Measurements from ENCODE around the gene PREB.

The PREB gene

DNA sequence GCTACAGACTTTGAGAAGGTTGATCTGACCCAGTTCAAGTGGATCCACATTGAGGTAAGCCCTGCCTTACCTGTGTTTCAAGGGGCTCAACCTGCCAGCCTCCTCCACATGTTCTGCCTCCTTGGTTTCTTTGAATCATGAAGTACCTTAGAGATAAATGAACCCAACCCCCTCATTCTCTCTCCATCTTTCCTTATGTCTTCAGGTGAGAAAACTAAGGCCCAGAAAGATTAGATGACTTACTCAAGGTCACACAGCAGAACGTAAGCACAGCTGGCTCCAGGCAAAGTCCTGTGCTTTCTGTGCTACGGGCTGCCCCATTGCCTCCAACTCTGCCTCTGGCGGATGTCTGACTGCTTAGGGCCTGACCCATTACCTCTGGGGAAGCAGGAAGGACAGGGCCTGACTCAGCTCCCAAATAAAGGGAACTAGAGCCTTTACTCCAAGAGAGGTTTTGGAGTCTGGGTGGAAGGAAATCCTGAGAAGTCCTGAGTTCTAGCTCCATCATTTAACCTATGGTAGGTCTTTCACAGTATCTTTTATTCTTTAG, 37.6 kb downstream of the PREB start:
- TF ChIP-seq, protein P1, sequence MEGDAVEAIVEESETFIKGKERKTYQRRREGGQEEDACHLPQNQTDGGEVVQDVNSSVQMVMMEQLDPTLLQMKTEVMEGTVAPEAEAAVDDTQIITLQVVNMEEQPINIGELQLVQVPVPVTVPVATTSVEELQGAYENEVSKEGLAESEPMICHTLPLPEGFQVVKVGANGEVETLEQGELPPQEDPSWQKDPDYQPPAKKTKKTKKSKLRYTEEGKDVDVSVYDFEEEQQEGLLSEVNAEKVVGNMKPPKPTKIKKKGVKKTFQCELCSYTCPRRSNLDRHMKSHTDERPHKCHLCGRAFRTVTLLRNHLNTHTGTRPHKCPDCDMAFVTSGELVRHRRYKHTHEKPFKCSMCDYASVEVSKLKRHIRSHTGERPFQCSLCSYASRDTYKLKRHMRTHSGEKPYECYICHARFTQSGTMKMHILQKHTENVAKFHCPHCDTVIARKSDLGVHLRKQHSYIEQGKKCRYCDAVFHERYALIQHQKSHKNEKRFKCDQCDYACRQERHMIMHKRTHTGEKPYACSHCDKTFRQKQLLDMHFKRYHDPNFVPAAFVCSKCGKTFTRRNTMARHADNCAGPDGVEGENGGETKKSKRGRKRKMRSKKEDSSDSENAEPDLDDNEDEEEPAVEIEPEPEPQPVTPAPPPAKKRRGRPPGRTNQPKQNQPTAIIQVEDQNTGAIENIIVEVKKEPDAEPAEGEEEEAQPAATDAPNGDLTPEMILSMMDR (IDR thresholded peaks at IDR 0.05): no peak
- no peak for TF ChIP-seq ZFX (IDR thresholded peaks at IDR 0.05; ENCODE audit: borderline replicate concordance)
- H3K27ac ChIP-seq: no peak overlapping the region

DNA sequence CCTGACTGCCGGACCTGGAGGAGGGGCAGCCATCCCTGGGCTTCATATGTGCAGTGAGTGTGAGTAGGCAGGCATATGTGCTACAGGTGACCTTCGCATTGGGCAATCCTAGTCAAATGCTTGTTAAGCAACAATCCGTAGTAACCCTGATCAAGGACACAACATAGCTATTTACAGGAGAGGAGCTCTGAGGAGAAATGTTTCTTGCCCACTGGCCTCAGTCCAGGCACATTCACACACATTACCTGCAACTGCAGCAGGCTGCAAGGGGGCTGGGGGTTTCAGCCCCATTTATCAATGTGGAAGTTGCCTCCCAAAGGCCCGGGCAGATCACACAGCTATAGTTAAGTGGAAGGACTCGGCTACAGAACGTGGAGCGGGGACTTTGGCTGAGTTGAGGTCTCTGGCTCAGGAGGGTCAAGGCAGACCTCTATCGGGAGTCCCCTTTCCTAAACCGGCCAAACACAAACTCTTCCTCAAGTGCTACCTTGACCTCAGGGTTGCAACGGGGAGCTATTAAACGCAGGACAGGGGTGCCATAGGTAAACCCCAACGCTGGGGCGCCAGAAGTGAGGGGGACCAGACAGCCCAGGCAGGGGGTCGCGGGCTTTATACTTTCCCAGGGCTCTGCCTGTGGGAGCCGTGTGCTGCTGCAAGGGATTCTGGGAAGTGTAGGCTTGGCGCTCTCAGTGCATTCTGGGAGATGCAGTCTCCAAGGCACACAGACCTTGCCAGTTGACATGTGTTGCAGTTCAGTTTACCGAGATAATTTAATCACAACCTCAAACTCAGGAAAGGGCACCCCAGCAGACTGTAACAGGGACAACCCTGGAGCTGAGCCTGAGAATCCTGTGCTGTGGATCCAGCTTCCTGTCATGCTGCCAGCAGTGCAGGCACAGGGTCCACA, 38.4 kb downstream of the PREB start:
- no peak for TF ChIP-seq ZFX (IDR thresholded peaks at IDR 0.05; ENCODE audit: borderline replicate concordance)
- TF ChIP-seq, protein P1 (IDR thresholded peaks at IDR 0.05): no peak
- H3K27ac ChIP-seq: no peak overlapping the region

DNA sequence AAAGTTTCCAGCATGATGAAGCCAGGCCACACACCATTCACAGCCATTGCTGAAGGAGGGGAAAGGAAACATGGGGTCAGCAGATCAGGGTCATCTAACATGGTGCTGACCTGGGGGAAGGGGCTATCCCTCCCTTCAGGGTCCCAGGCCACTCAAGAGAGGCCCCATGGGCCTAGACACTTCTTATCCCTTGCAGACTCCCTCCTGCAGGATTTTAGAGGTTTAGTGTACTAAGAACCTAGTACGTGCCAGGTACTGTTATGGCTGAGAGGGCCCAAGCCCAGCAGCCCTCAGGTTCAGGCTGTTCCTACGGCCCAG, 39.0 kb downstream of the PREB start:
- TF ChIP-seq, protein P1 (IDR thresholded peaks at IDR 0.05): no peak
- no peak for TF ChIP-seq ZFX (IDR thresholded peaks at IDR 0.05; ENCODE audit: borderline replicate concordance)
- H3K27ac ChIP-seq: no peak overlapping the region

DNA sequence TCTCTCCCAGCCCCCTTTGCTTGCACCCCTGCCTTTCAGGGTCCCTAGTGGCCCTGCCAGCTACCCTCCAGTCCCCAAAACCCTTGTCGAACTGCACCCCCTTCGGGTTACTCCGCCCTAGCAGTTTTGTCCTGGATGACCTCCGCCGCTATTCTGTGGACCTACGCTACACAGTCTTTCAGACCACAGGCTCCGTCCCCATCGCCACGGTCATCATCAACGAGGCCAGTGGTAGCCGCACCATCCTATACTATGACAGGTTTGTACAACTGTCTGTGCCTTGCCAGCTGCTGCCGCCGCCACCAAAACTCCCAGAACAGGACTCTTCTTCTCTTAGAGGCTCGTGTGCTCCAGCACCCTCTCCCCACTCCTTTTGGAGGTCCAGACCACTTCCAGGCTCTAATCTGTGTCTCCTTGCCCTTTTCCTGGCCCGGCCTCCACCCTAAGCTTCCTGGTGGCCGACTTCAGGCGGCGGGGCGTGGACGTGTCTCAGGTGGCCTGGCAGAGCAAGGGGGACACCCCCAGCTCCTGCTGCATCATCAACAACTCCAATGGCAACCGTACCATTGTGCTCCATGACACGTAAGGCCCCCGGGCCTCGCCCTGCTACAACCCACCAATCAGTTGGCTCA, 40.0 kb downstream of the PREB start:
- no peak for TF ChIP-seq ZFX (IDR thresholded peaks at IDR 0.05; ENCODE audit: borderline replicate concordance)
- H3K27ac ChIP-seq: peak overlapping the region; percentile 32; the same call in 1 of the 2 replicates

DNA sequence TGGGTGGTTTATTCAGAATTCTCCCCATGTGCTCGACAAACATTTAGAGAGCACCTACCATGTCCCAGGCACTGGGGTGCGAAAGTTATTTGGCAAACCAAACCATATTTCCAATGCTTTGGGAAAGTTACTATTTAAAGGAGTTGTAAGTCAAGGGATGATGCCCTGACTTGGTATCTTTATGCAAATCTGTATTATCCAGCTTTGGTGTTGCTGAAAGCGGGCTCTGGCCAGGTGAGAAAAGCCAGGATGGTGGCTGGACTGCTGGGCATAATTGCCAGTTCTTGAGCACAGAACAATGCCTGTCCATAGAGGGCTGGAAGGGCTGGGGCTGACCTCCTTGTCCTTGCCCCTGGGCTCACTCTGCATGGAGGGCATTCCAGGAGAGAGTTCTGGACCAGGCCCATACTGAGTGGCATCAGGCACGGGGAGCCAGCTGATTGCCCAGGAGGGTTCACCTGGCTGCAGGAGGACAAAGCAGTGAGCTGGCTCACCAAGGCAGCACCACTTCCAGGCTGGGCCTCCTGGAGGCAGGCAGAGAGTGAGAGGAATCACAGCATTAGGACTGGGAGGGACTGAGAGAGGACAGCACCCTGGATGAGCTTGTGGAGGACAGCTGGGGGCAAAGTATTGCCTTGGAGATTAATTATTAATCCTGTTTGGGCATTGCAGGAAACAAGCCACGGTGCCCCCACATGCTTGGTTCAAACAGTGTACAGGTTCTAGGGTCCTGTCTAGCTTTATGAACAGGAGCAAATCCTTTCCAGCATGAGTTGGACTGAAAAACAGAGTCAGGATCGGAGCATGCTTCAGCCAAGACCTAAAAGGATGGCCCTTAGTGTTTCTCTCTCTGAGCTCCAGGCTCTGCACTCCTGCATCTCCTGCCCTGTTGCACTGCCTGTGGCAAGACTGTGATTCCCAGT, 40.7 kb downstream of the PREB start:
- H3K27ac ChIP-seq: peak overlapping the region; percentile 32; the same call in 1 of the 2 replicates
- TF ChIP-seq, protein P1 (IDR thresholded peaks at IDR 0.05): no peak
- TF ChIP-seq ZFX (IDR thresholded peaks at IDR 0.05; ENCODE audit: borderline replicate concordance): no peak

DNA sequence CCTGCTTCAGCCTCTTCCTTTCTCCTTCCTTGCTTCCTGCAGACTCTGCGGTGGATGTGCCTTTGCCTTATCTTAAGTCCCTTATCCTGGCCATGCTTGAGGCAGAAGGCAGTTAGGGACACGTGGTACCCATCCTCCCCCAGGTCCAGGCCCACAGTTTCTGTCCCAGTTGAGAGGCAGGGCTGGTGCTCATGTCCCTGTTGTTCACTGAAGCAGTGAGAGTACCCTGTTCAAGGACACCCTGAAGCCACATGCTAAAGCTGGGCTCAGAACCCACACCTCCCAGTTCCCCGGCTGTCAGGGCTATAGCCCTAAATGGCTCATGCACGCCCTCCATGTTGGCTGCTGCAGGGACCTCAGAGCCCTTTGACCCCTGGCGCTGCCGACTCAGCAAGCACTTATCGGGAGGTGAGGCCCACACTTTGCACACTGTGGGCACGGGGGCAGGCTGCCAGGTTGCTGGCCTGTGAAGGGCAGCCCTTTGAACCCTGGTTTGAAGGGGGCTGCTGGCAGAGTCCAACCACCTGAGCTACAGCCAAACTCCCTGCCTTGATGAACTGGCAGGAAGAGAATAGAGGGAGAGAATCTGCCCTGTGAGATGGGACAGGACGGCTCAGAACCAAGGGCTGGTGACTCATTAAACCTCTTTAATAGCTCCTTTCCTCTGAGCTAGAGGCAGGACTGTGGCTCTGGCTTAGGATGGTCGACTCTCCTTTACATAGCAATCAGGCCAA, 41.6 kb downstream of the PREB start:
- TF ChIP-seq, protein P1 (IDR thresholded peaks at IDR 0.05): no peak
- TF ChIP-seq ZFX (IDR thresholded peaks at IDR 0.05; ENCODE audit: borderline replicate concordance): no peak
- H3K27ac ChIP-seq: no peak overlapping the region

Data from 22Rv1 (cell line).